ENCODE data around the gene CYGB. TPM values are rescaled to one million over a fixed set of nuclear protein-coding genes. Genes with fewer than 3 reads are reported as not detected.

Gene CYGB
- total and polyA plus RNA-seq, 9 of the 15 experiments (the other 6 are each of a cell fraction or from before 2014, with no cell fraction given) = 0.08 to 0.95 (median 0.18) TPM; not detected in 5

DNA sequence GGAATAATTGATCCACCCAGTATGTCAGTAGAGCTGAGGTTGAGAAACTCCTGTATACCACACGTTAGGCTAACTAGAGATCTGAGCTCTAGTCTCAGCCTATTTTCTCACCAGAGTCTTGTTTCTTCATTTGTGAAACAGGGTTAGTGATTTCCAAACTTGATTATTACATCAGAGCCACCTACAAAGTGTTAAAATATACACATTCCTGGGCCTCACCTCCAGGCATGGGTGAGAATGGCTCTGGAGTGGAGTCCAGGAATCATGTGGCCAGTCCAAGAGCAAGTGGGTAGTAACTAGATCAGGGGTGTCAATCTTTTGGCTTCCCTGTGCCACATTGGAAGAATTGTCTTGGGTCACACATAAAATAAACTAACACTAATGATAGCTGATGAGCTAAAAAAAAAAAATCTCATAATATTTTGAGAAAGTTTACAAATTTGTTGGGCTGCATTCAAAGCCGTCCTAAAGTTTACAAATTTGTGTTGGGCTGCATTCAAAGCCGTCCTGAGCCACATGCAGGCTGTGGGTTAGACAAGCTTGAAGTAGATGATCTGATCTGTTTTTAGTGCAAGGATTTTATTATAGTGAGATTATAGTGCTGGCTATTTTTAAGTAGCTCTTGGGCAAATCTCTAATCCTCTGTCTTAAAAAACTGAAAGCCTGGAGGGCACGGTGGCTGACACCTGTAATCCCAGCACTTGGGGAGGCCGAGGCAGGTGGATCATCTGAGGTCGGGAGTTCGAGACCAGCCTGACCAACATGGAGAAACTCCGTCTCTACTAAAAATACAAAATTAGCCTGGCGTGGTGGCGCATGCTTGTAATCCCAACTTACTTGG, 22.7 kb upstream of the CYGB start (continued):
- TF ChIP-seq, protein P1, sequence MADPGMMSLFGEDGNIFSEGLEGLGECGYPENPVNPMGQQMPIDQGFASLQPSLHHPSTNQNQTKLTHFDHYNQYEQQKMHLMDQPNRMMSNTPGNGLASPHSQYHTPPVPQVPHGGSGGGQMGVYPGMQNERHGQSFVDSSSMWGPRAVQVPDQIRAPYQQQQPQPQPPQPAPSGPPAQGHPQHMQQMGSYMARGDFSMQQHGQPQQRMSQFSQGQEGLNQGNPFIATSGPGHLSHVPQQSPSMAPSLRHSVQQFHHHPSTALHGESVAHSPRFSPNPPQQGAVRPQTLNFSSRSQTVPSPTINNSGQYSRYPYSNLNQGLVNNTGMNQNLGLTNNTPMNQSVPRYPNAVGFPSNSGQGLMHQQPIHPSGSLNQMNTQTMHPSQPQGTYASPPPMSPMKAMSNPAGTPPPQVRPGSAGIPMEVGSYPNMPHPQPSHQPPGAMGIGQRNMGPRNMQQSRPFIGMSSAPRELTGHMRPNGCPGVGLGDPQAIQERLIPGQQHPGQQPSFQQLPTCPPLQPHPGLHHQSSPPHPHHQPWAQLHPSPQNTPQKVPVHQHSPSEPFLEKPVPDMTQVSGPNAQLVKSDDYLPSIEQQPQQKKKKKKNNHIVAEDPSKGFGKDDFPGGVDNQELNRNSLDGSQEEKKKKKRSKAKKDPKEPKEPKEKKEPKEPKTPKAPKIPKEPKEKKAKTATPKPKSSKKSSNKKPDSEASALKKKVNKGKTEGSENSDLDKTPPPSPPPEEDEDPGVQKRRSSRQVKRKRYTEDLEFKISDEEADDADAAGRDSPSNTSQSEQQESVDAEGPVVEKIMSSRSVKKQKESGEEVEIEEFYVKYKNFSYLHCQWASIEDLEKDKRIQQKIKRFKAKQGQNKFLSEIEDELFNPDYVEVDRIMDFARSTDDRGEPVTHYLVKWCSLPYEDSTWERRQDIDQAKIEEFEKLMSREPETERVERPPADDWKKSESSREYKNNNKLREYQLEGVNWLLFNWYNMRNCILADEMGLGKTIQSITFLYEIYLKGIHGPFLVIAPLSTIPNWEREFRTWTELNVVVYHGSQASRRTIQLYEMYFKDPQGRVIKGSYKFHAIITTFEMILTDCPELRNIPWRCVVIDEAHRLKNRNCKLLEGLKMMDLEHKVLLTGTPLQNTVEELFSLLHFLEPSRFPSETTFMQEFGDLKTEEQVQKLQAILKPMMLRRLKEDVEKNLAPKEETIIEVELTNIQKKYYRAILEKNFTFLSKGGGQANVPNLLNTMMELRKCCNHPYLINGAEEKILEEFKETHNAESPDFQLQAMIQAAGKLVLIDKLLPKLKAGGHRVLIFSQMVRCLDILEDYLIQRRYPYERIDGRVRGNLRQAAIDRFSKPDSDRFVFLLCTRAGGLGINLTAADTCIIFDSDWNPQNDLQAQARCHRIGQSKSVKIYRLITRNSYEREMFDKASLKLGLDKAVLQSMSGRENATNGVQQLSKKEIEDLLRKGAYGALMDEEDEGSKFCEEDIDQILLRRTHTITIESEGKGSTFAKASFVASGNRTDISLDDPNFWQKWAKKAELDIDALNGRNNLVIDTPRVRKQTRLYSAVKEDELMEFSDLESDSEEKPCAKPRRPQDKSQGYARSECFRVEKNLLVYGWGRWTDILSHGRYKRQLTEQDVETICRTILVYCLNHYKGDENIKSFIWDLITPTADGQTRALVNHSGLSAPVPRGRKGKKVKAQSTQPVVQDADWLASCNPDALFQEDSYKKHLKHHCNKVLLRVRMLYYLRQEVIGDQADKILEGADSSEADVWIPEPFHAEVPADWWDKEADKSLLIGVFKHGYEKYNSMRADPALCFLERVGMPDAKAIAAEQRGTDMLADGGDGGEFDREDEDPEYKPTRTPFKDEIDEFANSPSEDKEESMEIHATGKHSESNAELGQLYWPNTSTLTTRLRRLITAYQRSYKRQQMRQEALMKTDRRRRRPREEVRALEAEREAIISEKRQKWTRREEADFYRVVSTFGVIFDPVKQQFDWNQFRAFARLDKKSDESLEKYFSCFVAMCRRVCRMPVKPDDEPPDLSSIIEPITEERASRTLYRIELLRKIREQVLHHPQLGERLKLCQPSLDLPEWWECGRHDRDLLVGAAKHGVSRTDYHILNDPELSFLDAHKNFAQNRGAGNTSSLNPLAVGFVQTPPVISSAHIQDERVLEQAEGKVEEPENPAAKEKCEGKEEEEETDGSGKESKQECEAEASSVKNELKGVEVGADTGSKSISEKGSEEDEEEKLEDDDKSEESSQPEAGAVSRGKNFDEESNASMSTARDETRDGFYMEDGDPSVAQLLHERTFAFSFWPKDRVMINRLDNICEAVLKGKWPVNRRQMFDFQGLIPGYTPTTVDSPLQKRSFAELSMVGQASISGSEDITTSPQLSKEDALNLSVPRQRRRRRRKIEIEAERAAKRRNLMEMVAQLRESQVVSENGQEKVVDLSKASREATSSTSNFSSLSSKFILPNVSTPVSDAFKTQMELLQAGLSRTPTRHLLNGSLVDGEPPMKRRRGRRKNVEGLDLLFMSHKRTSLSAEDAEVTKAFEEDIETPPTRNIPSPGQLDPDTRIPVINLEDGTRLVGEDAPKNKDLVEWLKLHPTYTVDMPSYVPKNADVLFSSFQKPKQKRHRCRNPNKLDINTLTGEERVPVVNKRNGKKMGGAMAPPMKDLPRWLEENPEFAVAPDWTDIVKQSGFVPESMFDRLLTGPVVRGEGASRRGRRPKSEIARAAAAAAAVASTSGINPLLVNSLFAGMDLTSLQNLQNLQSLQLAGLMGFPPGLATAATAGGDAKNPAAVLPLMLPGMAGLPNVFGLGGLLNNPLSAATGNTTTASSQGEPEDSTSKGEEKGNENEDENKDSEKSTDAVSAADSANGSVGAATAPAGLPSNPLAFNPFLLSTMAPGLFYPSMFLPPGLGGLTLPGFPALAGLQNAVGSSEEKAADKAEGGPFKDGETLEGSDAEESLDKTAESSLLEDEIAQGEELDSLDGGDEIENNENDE (IDR thresholded peaks at IDR 0.05; ENCODE audit: low read depth, low read length) = no peak
- TF ChIP-seq CEBPB (tag; IDR thresholded peaks at IDR 0.05) (peak; percentile 41; the same call in 1 of the 2 replicates), FOSL1 (tag; conservative IDR thresholded peaks at IDR 0.05) (0 out of 2 replicates have a peak, but pooled peaks have one; percentile 26), EP400 (IDR thresholded peaks at IDR 0.05) (no peak), TCFL5 (CRISPR knock-in tag; conservative IDR thresholded peaks at IDR 0.05) (no peak), PTRF (tag; IDR thresholded peaks at IDR 0.05) (no peak), POLR2H (tag; IDR thresholded peaks at IDR 0.05; ENCODE audit: low read depth) (0 out of 2 replicates have a peak, but pooled peaks have one; percentile 6), CCAR2 (IDR thresholded peaks at IDR 0.05; ENCODE audit: low read depth, low read length) (no peak)
- TF ChIP-seq, protein P2, sequence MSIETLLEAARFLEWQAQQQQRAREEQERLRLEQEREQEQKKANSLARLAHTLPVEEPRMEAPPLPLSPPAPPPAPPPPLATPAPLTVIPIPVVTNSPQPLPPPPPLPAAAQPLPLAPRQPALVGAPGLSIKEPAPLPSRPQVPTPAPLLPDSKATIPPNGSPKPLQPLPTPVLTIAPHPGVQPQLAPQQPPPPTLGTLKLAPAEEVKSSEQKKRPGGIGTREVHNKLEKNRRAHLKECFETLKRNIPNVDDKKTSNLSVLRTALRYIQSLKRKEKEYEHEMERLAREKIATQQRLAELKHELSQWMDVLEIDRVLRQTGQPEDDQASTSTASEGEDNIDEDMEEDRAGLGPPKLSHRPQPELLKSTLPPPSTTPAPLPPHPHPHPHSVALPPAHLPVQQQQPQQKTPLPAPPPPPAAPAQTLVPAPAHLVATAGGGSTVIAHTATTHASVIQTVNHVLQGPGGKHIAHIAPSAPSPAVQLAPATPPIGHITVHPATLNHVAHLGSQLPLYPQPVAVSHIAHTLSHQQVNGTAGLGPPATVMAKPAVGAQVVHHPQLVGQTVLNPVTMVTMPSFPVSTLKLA (conservative IDR thresholded peaks at IDR 0.05) = peak in 1 of 2 experiments; percentile 13; a peak in 1 of 4 replicates

Measured in K562 (cell line).